Measurements from ENCODE around the gene PLEKHA7. TPM values are rescaled to one million over a fixed set of nuclear protein-coding genes. Genes with fewer than 3 reads are reported as not detected.

PLEKHA7 gene
- polyA plus RNA-seq, 1 of the 3 experiments (the other 2 are of a cell fraction) = 0.12 TPM

GRCh38 chr11:17020831-17021230 lies 6.6 kb upstream of the PLEKHA7 start (continued):
- TF ChIP-seq MEF2A (IDR thresholded peaks at IDR 0.05; ENCODE audit: borderline replicate concordance, low read depth) = no peak

DNA sequence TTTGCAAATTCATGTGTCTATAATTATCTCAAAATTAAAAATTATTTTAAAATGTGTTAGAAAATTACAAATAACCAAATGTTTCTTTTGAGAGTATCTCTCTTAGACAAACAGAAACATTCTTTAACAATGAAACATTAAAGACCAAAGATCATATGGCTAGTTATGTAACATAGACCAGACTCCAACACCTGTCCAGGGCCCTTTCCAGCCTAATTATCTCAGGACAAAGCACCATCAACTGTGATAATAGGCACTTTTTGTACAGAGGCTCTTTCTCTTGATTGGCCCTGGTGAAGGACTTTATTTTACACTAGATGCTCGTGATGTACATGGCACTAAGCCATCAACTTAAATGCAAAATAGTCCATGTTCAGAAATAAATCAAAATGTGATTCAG lies 5.0 kb upstream of the PLEKHA7 start:
- no peak for DNase-seq
- H3K4me1 ChIP-seq (ENCODE audit: control insufficient read depth in 1 of 2, insufficient read depth in 2 of 2, low read depth in 1 of 2, low read length in 1 of 2) = peaks cover 0 to 3% of the 10 kb centered on the region in 2 experiments; a peak in 1 of 4 replicates
- peaks cover 25% of the 10 kb centered on the region; the same call in 1 of the 2 replicates for H3K27me3 ChIP-seq (ENCODE audit: insufficient read depth)
- H3K4me2 ChIP-seq = no peak overlapping the region
- H3F3A ChIP-seq (replicated peaks; ENCODE audit: insufficient read depth) = no peaks in the 10 kb centered on the region
- no peaks in the 10 kb centered on the region for H4K20me1 ChIP-seq (ENCODE audit: insufficient read depth)
- ChIA-PET POLR2A (no interaction called here), CTCF (no interaction called here)
- TF ChIP-seq, protein P1, sequence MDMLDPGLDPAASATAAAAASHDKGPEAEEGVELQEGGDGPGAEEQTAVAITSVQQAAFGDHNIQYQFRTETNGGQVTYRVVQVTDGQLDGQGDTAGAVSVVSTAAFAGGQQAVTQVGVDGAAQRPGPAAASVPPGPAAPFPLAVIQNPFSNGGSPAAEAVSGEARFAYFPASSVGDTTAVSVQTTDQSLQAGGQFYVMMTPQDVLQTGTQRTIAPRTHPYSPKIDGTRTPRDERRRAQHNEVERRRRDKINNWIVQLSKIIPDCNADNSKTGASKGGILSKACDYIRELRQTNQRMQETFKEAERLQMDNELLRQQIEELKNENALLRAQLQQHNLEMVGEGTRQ (IDR thresholded peaks at IDR 0.05; ENCODE audit: borderline replicate concordance, low read depth, low read length) = no peak
- TF ChIP-seq, protein P2, sequence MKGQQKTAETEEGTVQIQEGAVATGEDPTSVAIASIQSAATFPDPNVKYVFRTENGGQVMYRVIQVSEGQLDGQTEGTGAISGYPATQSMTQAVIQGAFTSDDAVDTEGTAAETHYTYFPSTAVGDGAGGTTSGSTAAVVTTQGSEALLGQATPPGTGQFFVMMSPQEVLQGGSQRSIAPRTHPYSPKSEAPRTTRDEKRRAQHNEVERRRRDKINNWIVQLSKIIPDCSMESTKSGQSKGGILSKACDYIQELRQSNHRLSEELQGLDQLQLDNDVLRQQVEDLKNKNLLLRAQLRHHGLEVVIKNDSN (IDR thresholded peaks at IDR 0.05; ENCODE audit: borderline replicate concordance, low read depth) = no peak
- TF ChIP-seq SIN3A (IDR thresholded peaks at IDR 0.05; ENCODE audit: borderline replicate concordance, low read depth, low read length) = no peak
- TF ChIP-seq GABPA (IDR thresholded peaks at IDR 0.05; ENCODE audit: low read depth) = no peak
- no peaks in the 10 kb centered on the region for H3K9me3 ChIP-seq
- H3K27ac ChIP-seq (ENCODE audit: low read depth in 2 of 2, low read length in 1 of 2) = no peak overlapping the region
- no peaks in the 10 kb centered on the region for H3K36me3 ChIP-seq (replicated peaks in 1 of 2; ENCODE audit: control insufficient read depth in 1 of 2, insufficient read depth in 2 of 2, low read length in 1 of 2)
- no peak overlapping the region for H3K9ac ChIP-seq
- no peak overlapping the region for H2AFZ ChIP-seq (ENCODE audit: low read depth)
- no peaks in the 10 kb centered on the region for H3K9me2 ChIP-seq
- no peak overlapping the region for H3K4me3 ChIP-seq (ENCODE audit: low read depth in 2 of 2, low read length in 1 of 2)
- 22% methylated on average over 1 of the region's 1 CpG for WGBS (ENCODE audit: low lambda C conversion rate)
- H3K79me2 ChIP-seq (ENCODE audit: insufficient read depth) = no peaks in the 10 kb centered on the region

DNA sequence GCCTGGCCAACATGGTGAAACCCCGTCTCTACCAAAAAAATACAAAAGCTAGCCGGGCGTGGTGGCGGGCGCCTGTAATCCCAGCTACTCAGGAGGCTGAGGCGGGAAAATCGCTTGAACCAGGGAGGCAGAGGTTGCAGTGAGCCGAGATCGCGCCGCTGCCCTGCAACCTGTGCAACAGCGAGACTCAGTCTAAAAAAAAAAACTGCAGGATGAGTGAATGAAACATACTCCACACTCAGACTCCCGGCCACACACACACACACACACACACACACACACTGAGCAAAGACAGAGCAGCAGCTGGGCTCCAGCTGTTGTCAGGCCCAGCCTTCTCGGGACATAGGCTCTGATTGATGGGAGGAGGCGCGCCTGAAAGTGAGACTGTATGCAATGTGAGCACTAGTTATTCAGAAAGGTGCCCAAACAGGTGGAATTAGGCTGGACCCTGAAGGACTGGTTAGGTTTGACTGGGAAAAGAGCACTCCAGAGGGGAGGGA lies 1.5 kb upstream of the PLEKHA7 start:
- Histone ChIP-seq H3K4me3 (ENCODE audit: low read depth in 2 of 2, low read length in 1 of 2) (no peak overlapping the region), H4K20me1 (ENCODE audit: insufficient read depth) (no peaks in the 10 kb centered on the region), H3K4me2 (no peak overlapping the region), H3K4me1 (ENCODE audit: control insufficient read depth in 1 of 2, insufficient read depth in 2 of 2, low read depth in 1 of 2, low read length in 1 of 2) (peaks cover 0 to 3% of the 10 kb centered on the region in 2 experiments; a peak in 1 of 4 replicates), H3K36me3 (replicated peaks in 1 of 2; ENCODE audit: control insufficient read depth in 1 of 2, insufficient read depth in 2 of 2, low read length in 1 of 2) (no peaks in the 10 kb centered on the region), H3K27ac (ENCODE audit: low read depth in 2 of 2, low read length in 1 of 2) (no peak overlapping the region), H3F3A (replicated peaks; ENCODE audit: insufficient read depth) (no peaks in the 10 kb centered on the region), H3K79me2 (ENCODE audit: insufficient read depth) (no peaks in the 10 kb centered on the region), H3K9me3 (no peaks in the 10 kb centered on the region), H3K9me2 (no peaks in the 10 kb centered on the region), H2AFZ (ENCODE audit: low read depth) (no peak overlapping the region), H3K9ac (no peak overlapping the region), H3K27me3 (ENCODE audit: insufficient read depth) (peaks cover 49% of the 10 kb centered on the region)
- POLR2A ChIA-PET = interaction anchor here (0.7 kb wide), 1 partner anchor 26 kb away, joined by 3 read pairs; no protein-coding TSS in a partner anchor
- CTCF ChIA-PET = interaction anchor here (0.6 to 2.7 kb wide), 20 partner anchors 11 to 214 kb away, joined by 3 to 26 read pairs (median 4); no protein-coding TSS in a partner anchor
- TF ChIP-seq, protein P3, sequence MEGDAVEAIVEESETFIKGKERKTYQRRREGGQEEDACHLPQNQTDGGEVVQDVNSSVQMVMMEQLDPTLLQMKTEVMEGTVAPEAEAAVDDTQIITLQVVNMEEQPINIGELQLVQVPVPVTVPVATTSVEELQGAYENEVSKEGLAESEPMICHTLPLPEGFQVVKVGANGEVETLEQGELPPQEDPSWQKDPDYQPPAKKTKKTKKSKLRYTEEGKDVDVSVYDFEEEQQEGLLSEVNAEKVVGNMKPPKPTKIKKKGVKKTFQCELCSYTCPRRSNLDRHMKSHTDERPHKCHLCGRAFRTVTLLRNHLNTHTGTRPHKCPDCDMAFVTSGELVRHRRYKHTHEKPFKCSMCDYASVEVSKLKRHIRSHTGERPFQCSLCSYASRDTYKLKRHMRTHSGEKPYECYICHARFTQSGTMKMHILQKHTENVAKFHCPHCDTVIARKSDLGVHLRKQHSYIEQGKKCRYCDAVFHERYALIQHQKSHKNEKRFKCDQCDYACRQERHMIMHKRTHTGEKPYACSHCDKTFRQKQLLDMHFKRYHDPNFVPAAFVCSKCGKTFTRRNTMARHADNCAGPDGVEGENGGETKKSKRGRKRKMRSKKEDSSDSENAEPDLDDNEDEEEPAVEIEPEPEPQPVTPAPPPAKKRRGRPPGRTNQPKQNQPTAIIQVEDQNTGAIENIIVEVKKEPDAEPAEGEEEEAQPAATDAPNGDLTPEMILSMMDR (IDR thresholded peaks at IDR 0.05) = no peak
- TF ChIP-seq JUND (IDR thresholded peaks at IDR 0.05) (no peak), SIN3A (IDR thresholded peaks at IDR 0.05; ENCODE audit: borderline replicate concordance, low read depth, low read length) (no peak), SMC3 (IDR thresholded peaks at IDR 0.05; ENCODE audit: low read depth, low read length) (no peak), MXI1 (IDR thresholded peaks at IDR 0.05; ENCODE audit: low read depth, low read length) (no peak), NFIC (IDR thresholded peaks at IDR 0.05; ENCODE audit: borderline replicate concordance) (no peak), NRF1 (IDR thresholded peaks at IDR 0.05; ENCODE audit: low read depth, low read length) (no peak), RAD21 (IDR thresholded peaks at IDR 0.05; ENCODE audit: low read length) (no peak), GABPA (IDR thresholded peaks at IDR 0.05; ENCODE audit: low read depth) (no peak)
- TF ChIP-seq, protein P2 (IDR thresholded peaks at IDR 0.05; ENCODE audit: borderline replicate concordance, low read depth) = no peak
- TF ChIP-seq, protein P4, sequence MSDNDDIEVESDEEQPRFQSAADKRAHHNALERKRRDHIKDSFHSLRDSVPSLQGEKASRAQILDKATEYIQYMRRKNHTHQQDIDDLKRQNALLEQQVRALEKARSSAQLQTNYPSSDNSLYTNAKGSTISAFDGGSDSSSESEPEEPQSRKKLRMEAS (IDR thresholded peaks at IDR 0.05; ENCODE audit: low read depth) = no peak
- TF ChIP-seq, protein P5, sequence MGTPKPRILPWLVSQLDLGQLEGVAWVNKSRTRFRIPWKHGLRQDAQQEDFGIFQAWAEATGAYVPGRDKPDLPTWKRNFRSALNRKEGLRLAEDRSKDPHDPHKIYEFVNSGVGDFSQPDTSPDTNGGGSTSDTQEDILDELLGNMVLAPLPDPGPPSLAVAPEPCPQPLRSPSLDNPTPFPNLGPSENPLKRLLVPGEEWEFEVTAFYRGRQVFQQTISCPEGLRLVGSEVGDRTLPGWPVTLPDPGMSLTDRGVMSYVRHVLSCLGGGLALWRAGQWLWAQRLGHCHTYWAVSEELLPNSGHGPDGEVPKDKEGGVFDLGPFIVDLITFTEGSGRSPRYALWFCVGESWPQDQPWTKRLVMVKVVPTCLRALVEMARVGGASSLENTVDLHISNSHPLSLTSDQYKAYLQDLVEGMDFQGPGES (IDR thresholded peaks at IDR 0.05; ENCODE audit: low read depth, low read length) = no peak
- TF ChIP-seq, protein P1 (IDR thresholded peaks at IDR 0.05; ENCODE audit: borderline replicate concordance, low read depth, low read length) = no peak
- DNase-seq = peak; percentile 36
- 81% methylated on average over 16 of the region's 16 CpGs for WGBS (ENCODE audit: low lambda C conversion rate)
